Measurements from ENCODE around the gene DNAH6. TPM values are rescaled to one million over a fixed set of nuclear protein-coding genes. Genes with fewer than 3 reads are reported as not detected.

DNAH6 gene
- total RNA-seq, 1 experiment from 2014 or later, result 1.6 TPM

DNA sequence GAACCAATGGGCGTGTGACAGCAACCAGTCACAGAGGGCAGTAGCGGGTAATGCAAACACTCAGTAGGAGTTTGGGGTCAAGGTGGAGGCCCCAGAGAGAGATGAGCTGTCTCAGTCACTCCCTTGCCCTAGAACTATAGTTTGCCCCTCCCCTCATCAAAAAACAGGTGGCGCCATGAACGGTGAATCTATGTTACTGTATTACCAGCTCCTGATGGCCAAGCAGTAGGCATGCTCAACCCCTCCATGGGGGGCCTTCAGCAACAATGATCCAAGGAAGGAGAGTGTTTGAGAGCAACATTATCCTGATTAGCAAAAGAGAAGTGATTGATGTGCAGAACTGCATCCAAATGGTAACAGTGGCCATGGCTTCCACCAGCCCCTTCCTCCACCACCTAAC is 334.2 kb downstream of the DNAH6 start:
- no peak overlapping the region for H3K4me3 ChIP-seq (replicated peaks in 1 of 2; ENCODE audit: low read depth in 1 of 2, low read length in 2 of 2)
- ATAC-seq (no peak), DNase-seq (ENCODE audit: low read depth, low spot score) (no peak)
- TF ChIP-seq POLR2AphosphoS5 (IDR thresholded peaks at IDR 0.05; ENCODE audit: low read depth, low read length) (no peak), EGR1 (IDR thresholded peaks at IDR 0.05; ENCODE audit: low read depth) (no peak), SRF (IDR thresholded peaks at IDR 0.05; ENCODE audit: low read depth) (no peak), EZH2phosphoT487 (IDR thresholded peaks at IDR 0.05; ENCODE audit: borderline replicate concordance) (no peak), CEBPB (IDR thresholded peaks at IDR 0.05; ENCODE audit: low read depth) (no peak), ZNF274 (IDR thresholded peaks at IDR 0.05; ENCODE audit: low read depth, low read length) (no peak), SIN3A (IDR thresholded peaks at IDR 0.05; ENCODE audit: low read depth) (no peak), SP1 (IDR thresholded peaks at IDR 0.05; ENCODE audit: low read depth) (no peak), YY1 (IDR thresholded peaks at IDR 0.05; ENCODE audit: extremely low read depth, insufficient replicate concordance, low read depth, low read length) (no peak), ELF1 (IDR thresholded peaks at IDR 0.05; ENCODE audit: borderline replicate concordance, low read depth) (no peak), FOSL1 (IDR thresholded peaks at IDR 0.05; ENCODE audit: low read depth) (no peak), CBX3 (IDR thresholded peaks at IDR 0.05; ENCODE audit: low read depth) (no peak), POLR2A (IDR thresholded peaks at IDR 0.05; ENCODE audit: borderline replicate concordance, extremely low read depth, insufficient read depth, insufficient read length) (no peak), RAD21 (IDR thresholded peaks at IDR 0.05; ENCODE audit: low read depth) (no peak), TCF7L2 (IDR thresholded peaks at IDR 0.05; ENCODE audit: borderline replicate concordance, extremely low read depth, insufficient read depth, insufficient read length) (no peak)
- TF ChIP-seq, protein P1, sequence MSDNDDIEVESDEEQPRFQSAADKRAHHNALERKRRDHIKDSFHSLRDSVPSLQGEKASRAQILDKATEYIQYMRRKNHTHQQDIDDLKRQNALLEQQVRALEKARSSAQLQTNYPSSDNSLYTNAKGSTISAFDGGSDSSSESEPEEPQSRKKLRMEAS (IDR thresholded peaks at IDR 0.05), result no peak
- TF ChIP-seq, protein P2, sequence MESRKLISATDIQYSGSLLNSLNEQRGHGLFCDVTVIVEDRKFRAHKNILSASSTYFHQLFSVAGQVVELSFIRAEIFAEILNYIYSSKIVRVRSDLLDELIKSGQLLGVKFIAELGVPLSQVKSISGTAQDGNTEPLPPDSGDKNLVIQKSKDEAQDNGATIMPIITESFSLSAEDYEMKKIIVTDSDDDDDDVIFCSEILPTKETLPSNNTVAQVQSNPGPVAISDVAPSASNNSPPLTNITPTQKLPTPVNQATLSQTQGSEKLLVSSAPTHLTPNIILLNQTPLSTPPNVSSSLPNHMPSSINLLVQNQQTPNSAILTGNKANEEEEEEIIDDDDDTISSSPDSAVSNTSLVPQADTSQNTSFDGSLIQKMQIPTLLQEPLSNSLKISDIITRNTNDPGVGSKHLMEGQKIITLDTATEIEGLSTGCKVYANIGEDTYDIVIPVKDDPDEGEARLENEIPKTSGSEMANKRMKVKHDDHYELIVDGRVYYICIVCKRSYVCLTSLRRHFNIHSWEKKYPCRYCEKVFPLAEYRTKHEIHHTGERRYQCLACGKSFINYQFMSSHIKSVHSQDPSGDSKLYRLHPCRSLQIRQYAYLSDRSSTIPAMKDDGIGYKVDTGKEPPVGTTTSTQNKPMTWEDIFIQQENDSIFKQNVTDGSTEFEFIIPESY (IDR thresholded peaks at IDR 0.05; ENCODE audit: extremely low read depth, insufficient replicate concordance, low read length), result no peak
- TF ChIP-seq, protein P3, sequence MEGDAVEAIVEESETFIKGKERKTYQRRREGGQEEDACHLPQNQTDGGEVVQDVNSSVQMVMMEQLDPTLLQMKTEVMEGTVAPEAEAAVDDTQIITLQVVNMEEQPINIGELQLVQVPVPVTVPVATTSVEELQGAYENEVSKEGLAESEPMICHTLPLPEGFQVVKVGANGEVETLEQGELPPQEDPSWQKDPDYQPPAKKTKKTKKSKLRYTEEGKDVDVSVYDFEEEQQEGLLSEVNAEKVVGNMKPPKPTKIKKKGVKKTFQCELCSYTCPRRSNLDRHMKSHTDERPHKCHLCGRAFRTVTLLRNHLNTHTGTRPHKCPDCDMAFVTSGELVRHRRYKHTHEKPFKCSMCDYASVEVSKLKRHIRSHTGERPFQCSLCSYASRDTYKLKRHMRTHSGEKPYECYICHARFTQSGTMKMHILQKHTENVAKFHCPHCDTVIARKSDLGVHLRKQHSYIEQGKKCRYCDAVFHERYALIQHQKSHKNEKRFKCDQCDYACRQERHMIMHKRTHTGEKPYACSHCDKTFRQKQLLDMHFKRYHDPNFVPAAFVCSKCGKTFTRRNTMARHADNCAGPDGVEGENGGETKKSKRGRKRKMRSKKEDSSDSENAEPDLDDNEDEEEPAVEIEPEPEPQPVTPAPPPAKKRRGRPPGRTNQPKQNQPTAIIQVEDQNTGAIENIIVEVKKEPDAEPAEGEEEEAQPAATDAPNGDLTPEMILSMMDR (IDR thresholded peaks at IDR 0.05 in 2 of 3, conservative IDR thresholded peaks at IDR 0.05 in 1 of 3; ENCODE audit: borderline replicate concordance in 1 of 3, insufficient read depth in 1 of 3, low read depth in 2 of 3, low read length in 2 of 3), result no peak
- TF ChIP-seq, protein P4, sequence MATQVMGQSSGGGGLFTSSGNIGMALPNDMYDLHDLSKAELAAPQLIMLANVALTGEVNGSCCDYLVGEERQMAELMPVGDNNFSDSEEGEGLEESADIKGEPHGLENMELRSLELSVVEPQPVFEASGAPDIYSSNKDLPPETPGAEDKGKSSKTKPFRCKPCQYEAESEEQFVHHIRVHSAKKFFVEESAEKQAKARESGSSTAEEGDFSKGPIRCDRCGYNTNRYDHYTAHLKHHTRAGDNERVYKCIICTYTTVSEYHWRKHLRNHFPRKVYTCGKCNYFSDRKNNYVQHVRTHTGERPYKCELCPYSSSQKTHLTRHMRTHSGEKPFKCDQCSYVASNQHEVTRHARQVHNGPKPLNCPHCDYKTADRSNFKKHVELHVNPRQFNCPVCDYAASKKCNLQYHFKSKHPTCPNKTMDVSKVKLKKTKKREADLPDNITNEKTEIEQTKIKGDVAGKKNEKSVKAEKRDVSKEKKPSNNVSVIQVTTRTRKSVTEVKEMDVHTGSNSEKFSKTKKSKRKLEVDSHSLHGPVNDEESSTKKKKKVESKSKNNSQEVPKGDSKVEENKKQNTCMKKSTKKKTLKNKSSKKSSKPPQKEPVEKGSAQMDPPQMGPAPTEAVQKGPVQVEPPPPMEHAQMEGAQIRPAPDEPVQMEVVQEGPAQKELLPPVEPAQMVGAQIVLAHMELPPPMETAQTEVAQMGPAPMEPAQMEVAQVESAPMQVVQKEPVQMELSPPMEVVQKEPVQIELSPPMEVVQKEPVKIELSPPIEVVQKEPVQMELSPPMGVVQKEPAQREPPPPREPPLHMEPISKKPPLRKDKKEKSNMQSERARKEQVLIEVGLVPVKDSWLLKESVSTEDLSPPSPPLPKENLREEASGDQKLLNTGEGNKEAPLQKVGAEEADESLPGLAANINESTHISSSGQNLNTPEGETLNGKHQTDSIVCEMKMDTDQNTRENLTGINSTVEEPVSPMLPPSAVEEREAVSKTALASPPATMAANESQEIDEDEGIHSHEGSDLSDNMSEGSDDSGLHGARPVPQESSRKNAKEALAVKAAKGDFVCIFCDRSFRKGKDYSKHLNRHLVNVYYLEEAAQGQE (IDR thresholded peaks at IDR 0.05; ENCODE audit: low read depth), result no peak
- no peak overlapping the region for H2AFZ ChIP-seq (ENCODE audit: low read depth, low read length, poor library complexity, severe bottlenecking)
- CTCF ChIA-PET, result no interaction called here
- H3K27ac ChIP-seq (ENCODE audit: low read depth, low read length), result no peak overlapping the region
- H4K20me1 ChIP-seq (ENCODE audit: insufficient read depth), result no peaks in the 10 kb centered on the region
- POLR2A ChIA-PET, result no interaction called here
- no TSS peak for BruUV-seq (replicated peaks)
- no peaks in the 10 kb centered on the region for H3K36me3 ChIP-seq (ENCODE audit: control insufficient read depth in 1 of 2, insufficient read depth in 2 of 2, low read length in 2 of 2)
- H3K79me2 ChIP-seq (ENCODE audit: insufficient read depth, low read length), result no peaks in the 10 kb centered on the region
- H3K27me3 ChIP-seq (ENCODE audit: insufficient read depth, low read length), result no peaks in the 10 kb centered on the region
- intact Hi-C loops (cut with micrococcal nuclease), result no loop called here
- no peak overlapping the region for H3K9ac ChIP-seq (ENCODE audit: low read length)
- no peaks in the 10 kb centered on the region; the same call in 1 of the 2 replicates for H3K9me2 ChIP-seq (ENCODE audit: insufficient read depth)
- 0 out of 4 replicates have a peak, but pooled peaks cover 0 to 3% of the 10 kb centered on the region in 2 experiments for H3K9me3 ChIP-seq (ENCODE audit: control insufficient read depth in 1 of 2, insufficient read depth in 1 of 2, low read depth in 1 of 2, low read length in 2 of 2)
- RAD21 ChIA-PET (ENCODE audit: low non-redundant PET in 1 of 2, low total read pairs in 2 of 2, uncharacterized antibody in 2 of 2, unreplicated experiment in 2 of 2), result no interaction called here
- peaks cover 0 to 3% of the 10 kb centered on the region in 2 experiments; a peak in 1 of 4 replicates for H3K4me1 ChIP-seq (ENCODE audit: control insufficient read depth in 1 of 2, insufficient read depth in 2 of 2, low read length in 2 of 2)
- no peak overlapping the region for H3K4me2 ChIP-seq (ENCODE audit: low read length)
